ENCODE measurements around the gene PTTG1IP. TPM values are rescaled to one million over a fixed set of nuclear protein-coding genes. Genes with fewer than 3 reads are reported as not detected.

Gene PTTG1IP
- total and polyA plus RNA-seq, 2 of the 4 experiments (the other 2 are of a cell fraction): 167 to 194 TPM

DNA sequence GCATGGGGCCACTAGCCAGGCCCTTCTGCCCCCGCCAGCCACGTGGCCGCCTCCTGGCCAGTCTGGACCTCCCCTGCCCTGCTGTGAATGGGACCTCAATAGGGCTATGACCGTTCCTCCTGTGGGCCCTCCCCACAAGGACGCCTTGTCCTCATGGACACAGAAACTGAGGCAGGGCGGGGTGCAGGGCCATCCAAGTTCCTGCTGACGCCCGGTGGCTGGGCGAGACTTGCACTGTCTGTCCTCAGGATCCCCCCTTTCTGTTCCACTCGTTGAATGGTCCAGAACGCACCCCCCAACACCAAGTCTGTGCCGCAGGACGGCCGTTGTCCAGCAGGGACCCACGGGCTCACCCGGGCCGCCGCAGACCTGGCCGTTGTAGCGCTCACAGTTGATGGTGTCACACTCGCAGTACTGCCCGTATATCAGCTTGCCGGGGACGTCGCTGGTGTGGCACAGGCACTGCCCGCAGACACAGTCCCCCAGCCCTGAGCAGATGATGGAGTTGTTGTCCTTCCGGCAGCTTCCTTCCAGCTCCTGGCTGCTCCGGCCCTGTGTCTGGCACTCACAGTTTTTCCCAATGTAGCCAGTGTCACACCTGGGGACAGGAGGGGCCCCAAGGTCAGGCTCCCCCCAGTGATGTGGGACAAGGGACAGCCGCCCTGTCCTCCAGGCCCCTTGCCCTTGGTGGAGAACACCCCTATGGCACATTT, 16.3 kb upstream of the PTTG1IP start:
- H4K20me1 ChIP-seq (ENCODE audit: insufficient read depth, low read length): 0 out of 2 replicates have a peak, but pooled peaks cover 5% of the 10 kb centered on the region
- H4K5ac ChIP-seq (ENCODE audit: low read depth, low read length): no peak overlapping the region
- H2BK5ac ChIP-seq (ENCODE audit: low read depth, low read length, poor library complexity, severe bottlenecking): no peak overlapping the region
- POLR2A ChIA-PET (ENCODE audit: unreplicated experiment): no interaction called here
- no peak overlapping the region for H2BK15ac ChIP-seq (ENCODE audit: low read depth, low read length)
- H4K8ac ChIP-seq (ENCODE audit: low read depth in 2 of 2, low read length in 2 of 2): no peak overlapping the region
- no peak overlapping the region for H3K4ac ChIP-seq (ENCODE audit: low read depth, low read length)
- no peak overlapping the region for H3K18ac ChIP-seq (ENCODE audit: low read depth, low read length)
- H3K4me1 ChIP-seq (ENCODE audit: control insufficient read depth, insufficient read depth, low read length): no peaks in the 10 kb centered on the region
- no peak overlapping the region for H3K23ac ChIP-seq (ENCODE audit: low read depth, low read length)
- H2BK20ac ChIP-seq (ENCODE audit: low read depth, low read length): no peak overlapping the region
- no peak overlapping the region for H3K14ac ChIP-seq (replicated peaks; ENCODE audit: low read depth, low read length)
- H3K27me3 ChIP-seq (ENCODE audit: control insufficient read depth, insufficient read depth, low read length): peaks cover 55% of the 10 kb centered on the region
- CTCF ChIA-PET: no interaction called here
- H3K9me3 ChIP-seq (ENCODE audit: control insufficient read depth, insufficient read depth, low read length): peaks cover 7% of the 10 kb centered on the region
- no peak overlapping the region for H3K4me2 ChIP-seq (ENCODE audit: low read depth, low read length)
- H3K9me1 ChIP-seq (ENCODE audit: insufficient read depth, low read length): no peaks in the 10 kb centered on the region
- no peak overlapping the region for H3K27ac ChIP-seq (ENCODE audit: insufficient read depth, low read length)
- TF ChIP-seq, protein P1, sequence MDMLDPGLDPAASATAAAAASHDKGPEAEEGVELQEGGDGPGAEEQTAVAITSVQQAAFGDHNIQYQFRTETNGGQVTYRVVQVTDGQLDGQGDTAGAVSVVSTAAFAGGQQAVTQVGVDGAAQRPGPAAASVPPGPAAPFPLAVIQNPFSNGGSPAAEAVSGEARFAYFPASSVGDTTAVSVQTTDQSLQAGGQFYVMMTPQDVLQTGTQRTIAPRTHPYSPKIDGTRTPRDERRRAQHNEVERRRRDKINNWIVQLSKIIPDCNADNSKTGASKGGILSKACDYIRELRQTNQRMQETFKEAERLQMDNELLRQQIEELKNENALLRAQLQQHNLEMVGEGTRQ (IDR thresholded peaks at IDR 0.05; ENCODE audit: low read depth, low read length): no peak
- TF ChIP-seq, protein P2, sequence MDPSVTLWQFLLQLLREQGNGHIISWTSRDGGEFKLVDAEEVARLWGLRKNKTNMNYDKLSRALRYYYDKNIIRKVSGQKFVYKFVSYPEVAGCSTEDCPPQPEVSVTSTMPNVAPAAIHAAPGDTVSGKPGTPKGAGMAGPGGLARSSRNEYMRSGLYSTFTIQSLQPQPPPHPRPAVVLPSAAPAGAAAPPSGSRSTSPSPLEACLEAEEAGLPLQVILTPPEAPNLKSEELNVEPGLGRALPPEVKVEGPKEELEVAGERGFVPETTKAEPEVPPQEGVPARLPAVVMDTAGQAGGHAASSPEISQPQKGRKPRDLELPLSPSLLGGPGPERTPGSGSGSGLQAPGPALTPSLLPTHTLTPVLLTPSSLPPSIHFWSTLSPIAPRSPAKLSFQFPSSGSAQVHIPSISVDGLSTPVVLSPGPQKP (IDR thresholded peaks at IDR 0.05; ENCODE audit: borderline replicate concordance, low read depth, low read length): no peak
- TF ChIP-seq, protein P3, sequence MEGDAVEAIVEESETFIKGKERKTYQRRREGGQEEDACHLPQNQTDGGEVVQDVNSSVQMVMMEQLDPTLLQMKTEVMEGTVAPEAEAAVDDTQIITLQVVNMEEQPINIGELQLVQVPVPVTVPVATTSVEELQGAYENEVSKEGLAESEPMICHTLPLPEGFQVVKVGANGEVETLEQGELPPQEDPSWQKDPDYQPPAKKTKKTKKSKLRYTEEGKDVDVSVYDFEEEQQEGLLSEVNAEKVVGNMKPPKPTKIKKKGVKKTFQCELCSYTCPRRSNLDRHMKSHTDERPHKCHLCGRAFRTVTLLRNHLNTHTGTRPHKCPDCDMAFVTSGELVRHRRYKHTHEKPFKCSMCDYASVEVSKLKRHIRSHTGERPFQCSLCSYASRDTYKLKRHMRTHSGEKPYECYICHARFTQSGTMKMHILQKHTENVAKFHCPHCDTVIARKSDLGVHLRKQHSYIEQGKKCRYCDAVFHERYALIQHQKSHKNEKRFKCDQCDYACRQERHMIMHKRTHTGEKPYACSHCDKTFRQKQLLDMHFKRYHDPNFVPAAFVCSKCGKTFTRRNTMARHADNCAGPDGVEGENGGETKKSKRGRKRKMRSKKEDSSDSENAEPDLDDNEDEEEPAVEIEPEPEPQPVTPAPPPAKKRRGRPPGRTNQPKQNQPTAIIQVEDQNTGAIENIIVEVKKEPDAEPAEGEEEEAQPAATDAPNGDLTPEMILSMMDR (conservative IDR thresholded peaks at IDR 0.05; ENCODE audit: low read depth, low read length): no peak
- no peak for TF ChIP-seq CEBPB (IDR thresholded peaks at IDR 0.05; ENCODE audit: low read depth, low read length)
- dilution Hi-C loops (cut with HindIII; ENCODE audit: low sequenced_read_pairs, unreplicated experiment): no loop called here
- H4K91ac ChIP-seq (ENCODE audit: insufficient read depth, low read depth, low read length): no peak overlapping the region
- no peak overlapping the region for H3K4me3 ChIP-seq (ENCODE audit: insufficient read depth, low read depth, low read length)
- no TSS peak for BruUV-seq (replicated peaks)
- H3K9ac ChIP-seq (ENCODE audit: low read depth, low read length): no peak overlapping the region
- no peaks in the 10 kb centered on the region for H3K36me3 ChIP-seq (ENCODE audit: control insufficient read depth, insufficient read depth, low read length)
- no peak overlapping the region for H2BK120ac ChIP-seq (ENCODE audit: low read depth, low read length)
- no peak for ATAC-seq (ENCODE audit: low read depth)
- H3K79me1 ChIP-seq (ENCODE audit: low read depth in 1 of 2, low read length in 2 of 2): no peaks in the 10 kb centered on the region
- H3K56ac ChIP-seq (ENCODE audit: extremely low read depth, insufficient read depth, low read length): no peak overlapping the region
- no peak overlapping the region for H2AK5ac ChIP-seq (ENCODE audit: low read depth, low read length)
- in situ Hi-C loops (cut with MboI; ENCODE audit: low sequenced_read_pairs): no loop called here
- no peak overlapping the region for H2AFZ ChIP-seq (replicated peaks; ENCODE audit: low read length, poor library complexity)
- no peak overlapping the region for H2AK9ac ChIP-seq (replicated peaks; ENCODE audit: low read depth, low read length, poor library complexity)
- intact Hi-C loops (cut with micrococcal nuclease): loop anchor here (5.0 kb wide), 1 partner anchor 248 kb away; no protein-coding TSS in a partner anchor
- no peak for DNase-seq
- 89% methylated on average over 13 of the region's 29 CpGs; no CpG with 5 or more reads in 1 of the 2 experiments for WGBS, 2 experiments (ENCODE audit: extremely low coverage in 2 of 2, insufficient read length in 1 of 2)

Measured in IMR-90 (cell line).